Endometrial microvascular endothelial cells (primary cell): Measurements from ENCODE around the gene HES1. TPM values are rescaled to one million over a fixed set of nuclear protein-coding genes. Genes with fewer than 3 reads are reported as not detected.

ENCODE experiments used
- in situ Hi-C: cut with HindIII; loops from 2 replicates; pipeline ENCODE4 v1.10.0; 2017; ENCODE audit warnings: low sequenced_read_pairs, low pct_unique_long_range_greater_than_20kb; ENCODE audit errors: inconsistent ontology term
- total RNA-seq: library from RNA; depleted of rRNA; stranded (reverse); fragments of >200 nt; gene quantifications from one replicate; pipeline ENCODE4 v1.2.3, GENCODE V29; 2015; ENCODE audit errors: inconsistent ontology term

Gene HES1
- total RNA-seq, 1 donor from 2014 or later: 13.0 TPM

DNA sequence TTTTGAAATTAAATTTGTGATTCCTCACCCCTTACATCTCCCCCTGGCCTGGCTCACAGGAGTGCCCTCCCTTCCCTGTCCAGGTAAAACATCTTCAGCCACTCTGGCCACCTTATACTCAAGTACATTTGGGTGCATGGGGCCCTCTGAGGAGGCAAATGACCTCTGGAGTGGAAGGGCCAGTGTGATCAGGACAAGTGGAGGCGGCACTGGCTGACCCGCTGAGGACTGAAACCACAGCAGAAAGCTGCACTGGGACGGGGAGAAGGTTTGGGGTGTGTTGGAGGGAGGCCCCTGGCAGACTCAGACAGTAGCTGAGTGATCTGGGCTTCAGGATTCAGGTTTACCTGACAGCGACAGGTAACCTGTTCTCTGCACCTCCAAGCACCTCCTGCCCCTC, 24.2 kb downstream of the HES1 start:
- in situ Hi-C loops: no loop called here

DNA sequence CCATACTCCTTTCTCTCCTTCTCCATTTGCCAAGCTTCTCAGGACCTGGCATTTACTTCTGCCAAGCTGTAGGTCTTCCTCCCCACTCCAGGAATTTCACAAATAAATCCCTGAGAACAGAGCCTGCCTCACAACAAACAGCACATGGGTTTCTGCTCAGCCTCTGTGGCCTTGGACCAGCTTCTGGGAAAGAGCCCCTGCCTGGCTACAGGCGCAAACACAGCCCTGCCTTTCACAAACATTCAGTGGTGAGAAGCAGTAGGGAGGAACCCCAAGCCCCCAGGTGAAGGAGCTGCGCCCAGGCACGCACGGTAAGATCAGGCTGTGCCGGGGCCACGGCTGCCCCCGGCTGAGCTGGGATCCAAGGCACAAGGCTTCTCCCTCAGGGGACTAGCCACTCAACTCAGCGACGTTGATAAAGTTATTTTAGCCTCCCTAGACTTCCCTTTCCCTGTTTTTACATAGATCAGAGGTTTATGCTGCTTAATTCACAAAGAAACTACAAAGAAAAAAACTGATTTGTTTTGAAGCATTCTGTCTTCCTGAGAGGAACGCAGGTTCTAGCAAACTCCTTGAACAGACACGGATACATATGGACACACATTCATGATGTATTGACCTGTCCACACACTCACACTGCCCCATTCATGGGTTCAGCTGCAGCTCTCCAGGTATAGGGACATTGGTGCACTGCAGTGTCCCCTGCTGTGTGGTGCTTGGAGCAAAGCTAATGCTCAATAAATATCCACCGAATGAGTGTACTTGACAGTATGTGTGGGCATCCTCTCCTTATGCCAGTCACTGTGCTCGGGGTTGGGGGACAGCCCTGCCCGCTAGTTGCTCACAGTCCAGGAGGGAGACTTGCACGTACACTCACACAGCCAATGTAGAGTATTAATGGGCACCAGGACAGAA, 25.4 kb downstream of the HES1 start:
- in situ Hi-C loops: no loop called here

DNA sequence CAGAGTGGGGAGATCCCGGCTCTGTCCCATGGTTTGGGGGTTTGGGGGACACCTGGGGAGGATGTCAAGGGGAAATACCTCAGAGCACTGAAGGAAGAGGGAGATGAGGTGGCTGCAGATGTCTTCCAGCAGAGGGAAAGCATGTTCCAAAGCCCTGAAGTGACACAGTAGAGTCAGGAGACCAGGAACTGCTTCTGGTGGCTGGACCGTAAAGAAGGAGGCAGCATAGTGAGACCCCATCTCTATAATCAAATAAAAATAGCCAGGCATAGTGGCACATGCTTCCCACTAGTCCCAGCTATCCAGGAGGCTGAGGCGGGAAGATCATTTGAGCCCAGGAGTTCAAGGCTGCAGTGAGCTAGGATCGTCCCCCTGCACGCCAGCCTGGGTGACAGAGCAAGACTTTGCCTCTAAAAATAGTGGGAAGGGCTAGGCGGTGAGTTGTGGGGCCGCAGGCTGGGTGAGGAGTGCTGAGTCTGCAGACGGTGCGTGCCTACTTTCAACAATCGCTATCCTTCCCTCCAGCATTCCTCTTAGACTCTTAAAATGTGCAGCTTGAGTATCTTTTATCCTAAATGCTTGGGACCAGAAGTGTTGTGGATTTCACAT, 26.2 kb downstream of the HES1 start:
- in situ Hi-C loops: no loop called here

DNA sequence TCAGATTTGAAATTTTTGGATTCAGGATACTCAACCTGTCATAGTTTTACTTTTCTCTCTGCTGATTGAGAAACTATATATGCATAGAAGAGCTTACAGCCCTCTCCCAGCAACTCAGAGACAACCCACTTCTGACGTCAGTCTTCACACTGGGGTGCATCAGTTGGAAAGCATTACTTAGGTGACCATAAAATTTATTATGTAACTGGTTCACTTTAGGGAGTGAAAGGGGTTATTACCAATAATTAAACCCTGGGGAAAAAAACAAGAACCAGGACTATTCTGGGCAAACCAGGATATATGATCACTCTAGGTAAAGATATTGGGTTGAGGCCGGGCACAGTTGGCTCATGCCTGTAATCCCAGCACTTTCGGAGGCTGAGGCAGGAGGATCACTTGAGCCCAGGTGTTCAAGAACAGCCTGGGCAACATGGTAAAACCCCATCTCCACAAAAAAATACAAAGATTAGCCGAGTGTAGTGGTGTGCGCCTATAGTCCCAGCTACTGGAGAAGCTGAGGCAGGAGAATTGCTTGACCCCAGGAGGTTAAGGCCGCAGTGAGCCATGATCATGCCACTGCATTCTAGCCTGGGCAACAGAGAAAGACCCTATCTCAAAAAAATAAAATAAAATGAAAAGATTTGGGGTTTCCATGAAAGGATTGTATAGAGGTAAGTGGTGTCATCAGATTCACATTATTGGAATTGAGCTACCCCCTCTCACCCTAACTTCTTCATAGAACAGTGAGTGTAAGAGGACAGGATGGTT, 27.1 kb downstream of the HES1 start:
- in situ Hi-C loops: no loop called here

DNA sequence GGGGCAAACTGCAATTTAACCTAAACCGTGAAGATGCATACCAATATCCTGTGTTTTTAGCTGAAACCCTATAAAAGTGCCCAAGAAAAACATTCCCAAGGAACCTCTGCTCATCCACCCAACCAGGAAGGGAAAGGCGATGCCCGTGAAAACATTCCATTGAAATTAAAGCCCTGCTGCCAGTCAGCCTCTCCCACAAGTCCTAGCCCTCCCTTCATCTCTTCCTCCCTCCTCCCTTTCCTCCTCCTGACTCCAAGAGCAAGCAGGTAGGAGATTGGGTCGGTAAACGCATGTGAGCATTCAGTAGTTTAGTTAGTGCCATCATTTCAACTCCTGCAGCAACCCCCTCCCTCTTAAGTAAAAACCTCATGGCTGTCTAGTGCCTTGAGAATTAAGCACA, 27.7 kb downstream of the HES1 start:
- in situ Hi-C loops: no loop called here

DNA sequence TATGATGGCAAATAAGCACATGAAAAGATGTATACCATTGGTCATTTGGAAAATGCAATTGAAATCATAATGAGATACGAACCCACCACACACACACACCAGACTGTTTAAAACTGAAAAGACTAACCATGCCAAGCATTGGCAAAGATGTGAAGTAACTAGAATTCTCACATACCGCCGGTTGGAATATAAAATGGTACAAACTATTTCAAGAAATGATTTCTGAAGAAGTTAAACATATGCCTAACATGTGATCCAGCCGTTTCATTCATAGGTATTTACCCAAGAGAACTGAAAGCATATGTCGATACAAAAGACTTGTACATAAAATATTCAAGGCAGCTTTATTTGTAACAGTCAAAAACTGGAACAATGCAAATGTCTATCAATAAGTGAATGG, 28.9 kb downstream of the HES1 start:
- in situ Hi-C loops: no loop called here

DNA sequence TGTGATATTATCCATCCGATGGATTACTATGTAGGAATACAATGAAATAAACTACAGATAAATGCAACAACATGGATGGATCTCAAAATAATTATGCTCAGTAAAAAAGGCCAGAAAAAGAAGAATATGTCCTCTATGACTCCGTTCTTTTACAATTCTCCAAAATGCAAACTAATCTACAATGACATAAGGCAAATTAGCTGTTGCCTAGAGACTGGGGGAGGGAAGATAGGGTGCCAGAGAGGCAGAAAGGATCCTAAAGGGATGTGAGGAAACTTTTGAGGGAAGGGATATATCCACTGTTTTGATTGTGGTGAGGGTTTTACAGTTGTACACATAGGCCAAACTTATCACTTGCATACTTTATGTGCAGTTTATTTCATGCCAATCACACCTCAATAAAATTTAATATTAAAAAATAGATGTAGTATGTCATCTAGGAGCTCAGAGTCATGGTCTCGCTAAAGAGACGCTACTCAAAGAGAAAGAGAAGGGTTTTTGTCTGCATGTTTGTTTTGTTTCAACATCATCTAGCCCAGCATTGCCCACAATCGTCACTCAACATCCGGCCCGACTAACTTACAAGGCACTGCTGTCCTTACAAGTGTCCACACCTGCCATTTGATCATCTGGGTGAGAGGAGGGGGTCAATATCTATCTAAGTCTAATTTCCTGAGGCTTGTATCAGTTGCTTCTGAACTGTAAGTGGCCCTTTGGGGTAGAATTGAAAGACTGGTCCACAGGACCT, 29.5 kb downstream of the HES1 start:
- in situ Hi-C loops: no loop called here

DNA sequence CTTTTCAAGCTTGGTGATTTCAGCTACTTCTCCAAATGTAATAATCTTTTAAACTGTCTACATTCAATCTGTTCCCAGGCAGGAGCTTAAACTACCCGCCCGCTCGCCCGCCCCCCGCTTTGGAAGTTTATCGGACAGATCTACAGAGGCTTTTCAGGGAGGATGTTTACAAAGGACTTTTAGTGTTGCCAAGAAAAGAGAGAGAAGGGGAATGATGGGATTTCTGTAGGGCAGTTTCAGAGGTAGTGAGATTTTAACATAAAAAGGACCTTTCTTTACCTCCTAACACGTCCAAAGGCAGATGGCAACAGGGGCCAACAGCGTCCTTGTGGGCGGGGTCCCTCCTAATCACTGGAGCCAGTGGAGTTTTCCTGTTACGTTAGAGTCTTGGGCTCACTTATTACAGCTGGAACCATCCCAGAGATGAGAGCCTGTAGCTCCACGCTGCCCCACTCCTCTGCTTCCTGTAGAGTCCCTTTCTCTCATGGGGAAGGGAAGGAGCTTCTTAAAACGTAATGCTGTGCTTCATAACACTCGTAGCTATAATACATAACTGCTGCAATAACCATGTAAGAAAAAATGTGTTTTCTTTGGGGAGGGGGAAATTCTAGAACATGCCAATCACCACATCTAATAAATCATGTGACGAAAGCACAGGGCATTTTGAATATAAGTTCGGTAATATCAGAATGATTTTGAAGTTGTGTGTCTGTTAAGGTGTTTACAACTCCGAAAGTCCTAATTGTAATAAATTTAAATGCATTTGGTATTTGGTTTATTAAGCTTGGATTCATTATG, 30.9 kb downstream of the HES1 start:
- in situ Hi-C loops: no loop called here

DNA sequence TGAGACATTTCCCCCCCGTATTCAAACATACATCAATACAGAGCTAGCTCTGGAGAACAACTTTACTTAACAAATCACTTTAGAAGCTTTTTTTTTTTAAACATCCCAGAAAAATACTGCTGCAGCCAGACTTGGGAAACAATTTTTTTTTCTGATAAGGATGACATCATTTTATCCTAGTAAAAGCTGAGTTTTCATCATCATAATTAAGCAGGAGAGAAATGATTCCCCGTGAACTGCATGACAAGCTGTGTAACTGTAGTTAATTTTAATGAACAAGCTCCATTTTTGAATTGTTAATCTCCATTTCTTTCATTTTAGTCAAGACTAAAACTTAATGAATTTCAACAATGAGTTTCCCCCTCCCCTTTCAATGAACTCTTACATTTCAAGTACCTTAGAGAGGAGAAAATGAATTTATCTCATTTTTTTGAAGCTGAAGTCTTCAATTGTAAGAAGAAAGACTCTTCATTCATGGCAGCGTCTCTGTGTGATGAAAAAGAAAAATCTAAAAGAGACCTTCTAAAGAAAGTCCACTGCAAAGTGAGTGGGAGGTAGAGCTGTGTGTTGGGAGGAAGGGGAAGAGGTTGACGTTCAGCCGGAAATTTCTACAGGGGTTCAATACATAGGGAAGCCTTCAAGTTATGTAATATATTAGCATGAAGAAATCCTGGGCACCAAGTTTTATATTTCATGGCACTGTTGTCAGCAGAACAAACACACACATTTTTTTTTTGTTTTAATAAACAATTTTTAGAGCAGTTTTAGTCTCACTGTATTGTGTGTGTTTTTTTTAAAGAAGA, 31.7 kb downstream of the HES1 start:
- in situ Hi-C loops: no loop called here

DNA sequence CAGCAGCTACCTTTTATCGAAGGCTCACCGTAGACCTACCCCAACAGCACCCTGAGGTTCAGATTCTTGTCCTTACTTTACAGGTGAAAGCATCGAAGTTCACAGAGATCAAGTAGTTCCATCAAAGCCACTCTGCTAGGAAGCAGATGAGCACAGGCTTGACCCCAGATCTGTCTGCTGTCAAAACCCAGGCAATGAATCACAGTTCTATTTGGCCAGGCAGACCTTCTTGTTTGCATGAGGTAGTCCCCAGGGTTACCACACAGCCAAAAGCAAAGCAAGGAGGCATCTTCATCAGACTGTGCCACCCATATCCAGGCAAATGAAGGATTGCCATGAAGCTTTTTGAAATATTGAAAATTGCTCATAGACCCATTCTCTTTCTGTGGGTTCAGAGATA, 33.0 kb downstream of the HES1 start:
- in situ Hi-C loops: no loop called here

DNA sequence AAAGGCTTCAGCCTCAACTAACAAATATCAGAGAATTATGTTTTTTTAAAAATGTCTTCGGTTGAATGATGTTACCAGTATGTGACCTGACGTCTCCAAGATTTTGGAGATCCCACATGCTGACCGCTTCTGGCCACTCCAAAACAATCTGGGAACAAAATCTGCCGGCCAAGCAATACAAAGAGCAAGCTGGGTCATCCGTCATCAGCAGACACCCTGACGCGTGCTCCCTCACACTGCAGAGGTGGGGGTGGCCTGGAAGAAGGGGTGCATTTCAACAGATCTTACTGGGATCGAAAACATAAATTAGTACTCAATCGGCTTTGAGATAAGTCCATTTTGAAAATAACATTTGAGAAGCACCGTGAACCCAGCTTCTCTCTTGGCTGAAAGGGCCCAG, 33.6 kb downstream of the HES1 start:
- in situ Hi-C loops: no loop called here

DNA sequence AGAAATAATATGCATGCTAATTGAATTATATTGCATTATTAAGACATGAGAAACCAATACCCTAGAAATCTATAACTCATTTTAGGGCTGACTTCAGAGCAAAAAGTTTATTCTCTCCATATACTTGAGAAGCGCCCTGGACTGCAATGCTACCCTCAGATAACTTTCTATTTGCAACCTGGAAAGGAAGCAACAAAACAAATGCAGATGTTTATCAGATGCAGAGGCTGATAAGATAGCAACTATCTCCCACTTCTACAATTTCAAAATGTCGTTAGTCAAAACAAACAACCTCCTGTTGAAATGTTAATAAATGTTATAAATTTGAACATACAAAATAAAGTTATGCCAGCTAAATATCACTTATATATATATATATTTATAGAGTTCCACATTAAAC, 34.8 kb downstream of the HES1 start:
- in situ Hi-C loops: no loop called here

DNA sequence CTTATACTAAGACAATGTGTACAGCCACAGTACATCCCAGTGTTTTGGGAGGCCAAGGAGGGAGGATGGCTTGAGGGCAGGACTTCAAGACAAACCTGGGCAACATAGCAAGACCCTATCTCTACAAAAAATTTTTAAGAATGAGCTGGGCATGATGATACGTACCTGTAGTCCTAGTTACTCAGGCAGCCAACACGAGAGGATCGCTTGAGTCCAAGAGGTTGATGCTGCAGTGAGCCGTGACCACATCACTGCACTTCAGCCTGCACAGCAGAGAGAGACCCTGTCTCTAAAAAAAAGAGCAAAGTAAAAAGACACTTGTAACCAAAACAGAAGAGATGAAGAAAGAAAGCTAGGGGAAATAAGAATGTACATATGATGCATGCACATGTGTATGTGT, 38.5 kb downstream of the HES1 start:
- in situ Hi-C loops: no loop called here

DNA sequence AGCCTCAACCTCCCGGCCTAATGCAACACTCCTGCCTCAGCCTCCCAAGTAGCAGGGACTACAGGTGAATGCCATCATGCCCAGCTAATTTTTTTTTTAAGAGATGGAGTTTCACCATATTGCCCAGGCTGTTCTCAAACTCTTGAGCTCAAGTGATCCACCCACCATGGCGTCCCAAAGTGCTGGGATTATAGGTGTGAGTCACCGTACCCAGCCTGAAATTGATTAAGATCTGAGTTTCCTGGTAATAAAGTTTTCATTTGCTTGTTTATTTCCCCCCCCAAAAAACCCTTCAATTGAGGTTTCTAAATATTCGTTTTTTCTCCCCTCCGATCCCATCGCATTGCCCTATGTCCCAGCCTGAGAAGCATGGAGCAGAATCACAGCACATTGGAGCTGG, 39.0 kb downstream of the HES1 start:
- in situ Hi-C loops: no loop called here

DNA sequence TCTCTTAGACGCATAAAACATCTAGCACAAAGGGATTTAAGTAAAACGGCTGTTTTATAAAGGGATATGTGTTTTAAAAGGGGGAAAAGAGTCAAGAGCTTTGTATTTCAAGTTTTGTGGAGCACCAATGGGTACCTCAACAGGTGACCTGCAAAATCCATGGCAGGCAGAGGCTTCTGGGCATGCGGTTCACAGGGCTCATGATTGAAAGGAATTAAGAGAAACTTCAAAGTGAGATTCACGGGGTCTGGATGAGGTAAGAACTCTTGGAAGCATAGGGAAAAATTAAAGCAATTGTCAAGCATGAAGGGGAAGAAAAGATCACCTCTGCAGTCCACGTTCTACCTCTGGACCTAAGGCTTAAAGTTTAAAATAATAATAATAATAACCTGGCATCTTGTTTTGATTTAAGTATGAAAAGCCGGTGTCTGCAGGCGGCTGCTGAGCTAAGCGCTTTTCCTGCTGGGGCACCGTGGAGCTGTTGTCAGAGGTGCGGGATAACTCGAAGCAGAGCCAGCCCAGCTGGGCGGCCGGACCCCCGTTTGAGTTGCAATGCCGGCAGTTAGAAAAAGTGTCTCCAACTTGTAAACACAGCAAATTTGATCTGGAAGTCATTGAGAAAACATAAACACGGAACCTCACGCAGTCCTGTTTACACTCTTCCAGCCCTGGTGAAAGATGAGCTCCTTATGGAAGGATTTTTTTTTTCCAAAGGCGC, 40.5 kb downstream of the HES1 start:
- in situ Hi-C loops: no loop called here

DNA sequence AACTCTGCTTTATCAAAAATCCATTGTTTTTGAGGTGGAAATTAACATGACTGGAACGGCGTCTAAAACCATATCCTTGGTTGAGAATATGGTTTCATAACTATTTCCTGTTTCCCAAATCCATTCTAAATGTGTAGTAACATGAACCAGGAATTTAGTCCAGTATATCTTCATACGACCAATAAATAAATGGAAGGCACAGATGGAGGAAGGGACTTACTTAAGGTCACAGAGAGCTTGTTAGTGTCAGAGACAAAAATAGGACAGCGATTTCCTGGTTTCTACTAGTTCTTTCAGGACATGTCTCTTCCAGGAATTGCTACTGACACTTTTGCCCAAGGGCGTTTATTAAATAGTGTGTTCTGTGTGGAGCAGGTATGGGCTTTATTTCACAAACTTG, 41.2 kb downstream of the HES1 start:
- in situ Hi-C loops: no loop called here

DNA sequence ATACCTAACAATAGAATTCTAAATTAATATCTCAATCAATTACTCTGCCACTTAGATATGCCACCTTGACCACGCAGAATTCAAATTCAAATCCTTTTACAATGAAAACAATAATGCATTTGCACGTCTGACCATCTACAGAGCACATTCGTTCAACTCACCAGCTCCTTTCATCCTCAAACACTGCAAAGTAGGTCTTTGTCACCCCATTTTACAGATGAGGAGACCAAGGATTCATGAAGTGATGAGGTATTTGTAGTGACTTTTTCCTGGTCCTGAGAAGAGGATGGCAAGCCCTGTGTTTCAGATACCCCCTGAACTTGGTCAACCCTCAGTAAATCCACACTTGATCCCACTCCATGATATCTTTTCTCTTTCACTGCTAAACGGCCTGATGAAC, 42.2 kb downstream of the HES1 start:
- in situ Hi-C loops: no loop called here
